Fibroblast of villous mesenchyme (primary cell): ENCODE data around the gene OGFOD3. TPM values are rescaled to one million over a fixed set of nuclear protein-coding genes. Genes with fewer than 3 reads are reported as not detected.

Experiments used
- DNase-seq: peaks from one replicate; pipeline ENCODE4 v3.0.0-alpha.2; 2010; ENCODE audit warnings: low read depth
- H3K4me3 ChIP-seq: 2 replicates; pipeline ENCODE4 v1.5.1; 2011; ENCODE audit warnings: low read depth, mild to moderate bottlenecking, low read length
- total RNA-seq: library from RNA; depleted of rRNA; stranded (reverse); fragments of >200 nt; gene quantifications from 2 replicates; pipeline ENCODE4 v1.2.3, GENCODE V29; 2012
- TF ChIP-seq, protein P1 (sequence below): IDR thresholded peaks from 2 replicates; pipeline ENCODE4 v1.5.1; 2012; ENCODE audit warnings: low read depth, mild to moderate bottlenecking, low read length; ENCODE audit not compliant: insufficient read depth

OGFOD3 gene
- total RNA-seq, 1 donor: 20.7 TPM

DNA sequence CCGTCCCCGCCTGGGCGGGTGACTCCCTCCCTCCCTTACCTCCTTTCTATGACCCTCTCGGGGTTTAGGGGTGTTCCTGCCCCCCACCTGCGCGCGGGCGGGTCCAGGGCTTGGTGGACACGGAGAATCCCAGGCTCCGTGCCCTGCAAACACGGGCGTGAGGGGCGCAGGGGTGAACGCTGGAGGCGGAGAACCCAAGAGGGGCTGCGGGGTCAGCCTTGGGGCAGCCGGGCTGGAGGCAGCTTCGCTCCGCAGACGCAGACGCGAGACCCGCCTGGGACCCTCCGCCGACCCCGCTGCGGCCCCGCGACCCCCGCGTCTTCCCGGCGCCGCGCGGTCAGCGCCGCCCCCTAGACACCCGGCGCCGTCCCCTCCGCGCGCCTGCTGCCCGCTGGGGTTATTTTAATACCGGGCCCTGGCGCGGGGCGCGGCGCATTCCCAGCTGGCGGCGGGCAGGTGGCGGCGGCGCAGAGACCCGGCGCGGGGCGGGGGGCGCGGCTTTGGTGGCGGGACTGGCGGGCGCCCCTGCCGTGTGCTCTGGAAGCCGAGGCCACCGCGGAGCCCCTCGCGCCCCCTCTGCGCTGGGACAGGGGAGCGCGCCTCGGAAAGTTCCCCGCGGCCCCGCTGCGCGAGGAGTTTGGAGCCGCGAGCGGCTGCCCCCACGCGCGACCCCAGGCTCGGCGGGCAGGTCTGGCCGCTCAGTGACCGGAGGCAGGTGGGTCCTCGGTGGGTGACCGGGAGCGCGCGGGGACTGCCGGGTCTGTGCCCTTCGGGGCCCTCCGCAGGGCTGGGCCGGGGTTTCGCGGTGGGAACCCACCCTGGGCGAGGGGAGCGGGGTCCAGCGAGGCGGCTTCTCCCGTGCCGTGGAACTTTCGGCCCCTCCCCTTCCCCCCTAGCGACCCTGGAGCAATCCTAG lies 46.8 kb downstream of the OGFOD3 start, which contains the start of gene UTS2R:
TSS of gene UTS2R (plus strand) at position 433 of the 916 bp plus-strand sequence. CDS start 2,560 bp downstream, outside the sequence.
- H3K4me3 ChIP-seq: peak within 1 kb of the TSS; percentile 30
- TF ChIP-seq, protein P1, sequence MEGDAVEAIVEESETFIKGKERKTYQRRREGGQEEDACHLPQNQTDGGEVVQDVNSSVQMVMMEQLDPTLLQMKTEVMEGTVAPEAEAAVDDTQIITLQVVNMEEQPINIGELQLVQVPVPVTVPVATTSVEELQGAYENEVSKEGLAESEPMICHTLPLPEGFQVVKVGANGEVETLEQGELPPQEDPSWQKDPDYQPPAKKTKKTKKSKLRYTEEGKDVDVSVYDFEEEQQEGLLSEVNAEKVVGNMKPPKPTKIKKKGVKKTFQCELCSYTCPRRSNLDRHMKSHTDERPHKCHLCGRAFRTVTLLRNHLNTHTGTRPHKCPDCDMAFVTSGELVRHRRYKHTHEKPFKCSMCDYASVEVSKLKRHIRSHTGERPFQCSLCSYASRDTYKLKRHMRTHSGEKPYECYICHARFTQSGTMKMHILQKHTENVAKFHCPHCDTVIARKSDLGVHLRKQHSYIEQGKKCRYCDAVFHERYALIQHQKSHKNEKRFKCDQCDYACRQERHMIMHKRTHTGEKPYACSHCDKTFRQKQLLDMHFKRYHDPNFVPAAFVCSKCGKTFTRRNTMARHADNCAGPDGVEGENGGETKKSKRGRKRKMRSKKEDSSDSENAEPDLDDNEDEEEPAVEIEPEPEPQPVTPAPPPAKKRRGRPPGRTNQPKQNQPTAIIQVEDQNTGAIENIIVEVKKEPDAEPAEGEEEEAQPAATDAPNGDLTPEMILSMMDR: no peak
- DNase-seq: no peak

GRCh38 chr17:82370471-82371332 lies 47.7 kb downstream of the OGFOD3 start:
- TF ChIP-seq, protein P1: no peak
- H3K4me3 ChIP-seq: peak overlapping the region; percentile 30
- peak; percentile 30 for DNase-seq

- no peak for DNase-seq
- no peak overlapping the region for H3K4me3 ChIP-seq
- TF ChIP-seq, protein P1: no peak
Measured at GRCh38 chr17:82369211-82369610, 49.2 kb downstream of the OGFOD3 start.

- TF ChIP-seq, protein P1: no peak
- H3K4me3 ChIP-seq: no peak overlapping the region
- peak; percentile 60 for DNase-seq
Measured at GRCh38 chr17:82367724-82368524, 50.5 kb downstream of the OGFOD3 start.

- TF ChIP-seq, protein P1: no peak
- H3K4me3 ChIP-seq: no peak overlapping the region
- no peak for DNase-seq
Measured at GRCh38 chr17:82366749-82367148, 51.6 kb downstream of the OGFOD3 start.

DNA sequence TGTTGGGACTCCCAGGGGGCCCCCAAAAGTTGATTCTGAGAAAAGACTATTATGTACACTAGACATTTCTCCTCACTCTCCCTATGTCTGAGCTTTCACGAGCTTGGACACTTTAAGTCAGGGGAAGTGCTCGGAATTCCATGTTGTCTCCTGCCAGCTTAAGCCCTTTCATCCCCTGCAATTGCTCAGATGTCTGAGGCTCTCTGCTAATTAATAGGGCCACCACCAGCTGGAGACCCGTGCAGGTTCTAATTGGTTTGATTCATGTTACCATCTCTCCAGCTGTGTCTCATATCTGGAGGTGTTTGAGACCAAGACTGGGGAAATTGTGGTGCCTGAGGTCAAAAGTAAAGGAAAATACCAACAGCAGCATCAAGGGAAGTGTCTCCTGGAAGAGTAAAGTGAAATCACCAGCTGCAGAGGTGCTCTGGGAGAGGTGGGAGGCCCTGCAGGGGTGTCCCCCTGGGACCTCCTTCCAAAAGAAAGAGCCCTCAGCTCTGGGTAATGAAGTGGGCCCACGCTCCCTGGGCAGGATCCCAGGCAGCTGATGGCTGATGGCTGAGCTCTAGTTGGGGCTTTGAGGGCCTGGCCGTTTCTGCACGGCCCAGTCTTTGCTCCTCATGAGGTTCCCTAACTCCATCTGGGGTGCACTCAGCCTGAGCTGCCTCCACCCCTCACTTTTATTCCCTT lies 52.6 kb downstream of the OGFOD3 start:
- no peak for DNase-seq
- no peak overlapping the region for H3K4me3 ChIP-seq
- TF ChIP-seq, protein P1: no peak
